GM12878 (cell line): Measurements from ENCODE around the gene ARHGAP15. TPM values are rescaled to one million over a fixed set of nuclear protein-coding genes. Genes with fewer than 3 reads are reported as not detected.

Source experiments
- ATAC-seq: fragments of 200-7000 bp; cut with Tn5 transposase; 3 replicates; pipeline ENCODE4 v1.9.1; 2020; ENCODE audit warnings: mild to moderate bottlenecking, moderate library complexity
- BruUV-seq: library from RNA; stranded (reverse); fragments of 400-500 nt; replicated peaks from 2 replicates; lab custom pipeline; 2021; lab: Mats Ljungman, UMichigan
- CTCF ChIA-PET: fragments of 300-600 bp; sonication (Branson Sonifier 250); formaldehyde crosslinking; extraction: SDS; loops from one replicate; lab custom pipeline; 2021; ENCODE audit warnings: inconsistent platforms; lab: Yijun Ruan, JAX
- POLR2A ChIA-PET: fragments of 350-600 bp; formaldehyde crosslinking; extraction: SDS; loops from one replicate; lab custom pipeline; 2021; ENCODE audit warnings: inconsistent platforms; lab: Charles Lee
- RAD21 ChIA-PET: fragments of 300-600 bp; sonication (Branson Sonifier 250); formaldehyde crosslinking; loops from one replicate; lab custom pipeline; 2023; ENCODE audit warnings: antibody characterized with exemption; ENCODE audit not compliant: unreplicated experiment; lab: Charles Lee
- SMC1A ChIA-PET: fragments of 300-600 bp; sonication (Branson Sonifier 250); formaldehyde crosslinking; loops from one replicate; lab custom pipeline; 2023; ENCODE audit not compliant: unreplicated experiment, uncharacterized antibody; lab: Charles Lee
- DNase-seq: peaks from one replicate; pipeline ENCODE4 v3.0.0-alpha.2; 2011; ENCODE audit warnings: low read depth, low spot score
- FAIRE-seq: peaks from 3 replicates; lab custom pipeline; 2011; peaks lifted over from hg19 to GRCh38; lab: Jason Lieb, UNC
- H2AFZ ChIP-seq: 2 replicates; pipeline ENCODE4 v1.6.0; 2011; ENCODE audit warnings: low read depth, low read length, control low read depth; ENCODE audit not compliant: control insufficient read depth
- H3K27ac ChIP-seq: 2 replicates; pipeline ENCODE4 v1.5.1; 2011; ENCODE audit warnings: control low read depth; ENCODE audit not compliant: control insufficient read depth, insufficient read depth
- H3K27me3 ChIP-seq, 2 experiments: replicated peaks in 1 of 2; 2 replicates each; pipeline versions ENCODE4 v1.6.0 to v1.6.1; 2011; ENCODE audit warnings: low read length in 1 of 2; ENCODE audit not compliant: control insufficient read depth in 2 of 2, insufficient read depth in 2 of 2
- H3K36me3 ChIP-seq, 2 experiments: 2 replicates each; pipeline ENCODE4 v1.5.1; 2011; ENCODE audit warnings: low read length in 1 of 2; ENCODE audit not compliant: control insufficient read depth in 2 of 2, insufficient read depth in 2 of 2
- H3K4me1 ChIP-seq: 2 replicates; pipeline ENCODE4 v1.6.1; 2011; ENCODE audit warnings: mild to moderate bottlenecking, low read length, moderate library complexity, mixed read lengths; ENCODE audit not compliant: control insufficient read depth, insufficient read depth
- H3K4me2 ChIP-seq: 2 replicates; pipeline ENCODE4 v1.6.0; 2011; ENCODE audit warnings: control low read depth; ENCODE audit not compliant: control insufficient read depth, insufficient read depth
- H3K4me3 ChIP-seq: fragments of 200-600 bp; sonication (generic); 2 replicates; pipeline ENCODE4 v1.5.1; 2016
- H3K79me2 ChIP-seq: 2 replicates; pipeline ENCODE4 v1.6.0; 2011; ENCODE audit warnings: low read length; ENCODE audit not compliant: control insufficient read depth, insufficient read depth
- H3K9ac ChIP-seq: 2 replicates; pipeline ENCODE4 v1.8.0; 2011; ENCODE audit warnings: low read length, control low read depth, mixed read lengths; ENCODE audit not compliant: control insufficient read depth, insufficient read depth
- H3K9me3 ChIP-seq: replicated peaks from 3 replicates; pipeline ENCODE4 v1.5.1; 2011; ENCODE audit warnings: mild to moderate bottlenecking, low read length; ENCODE audit not compliant: control insufficient read depth, insufficient read depth
- H4K20me1 ChIP-seq: 2 replicates; pipeline ENCODE4 v1.6.0; 2011; ENCODE audit not compliant: control insufficient read depth, insufficient read depth
- CBFB ChIP-seq: IDR thresholded peaks from 2 replicates; pipeline ENCODE4 v1.6.1; 2016; ENCODE audit warnings: antibody characterized with exemption, low read depth
- FOXK2 ChIP-seq: fragments of 450-650 bp; IDR thresholded peaks from 2 replicates; pipeline ENCODE4 v1.6.1; 2017; ENCODE audit warnings: mild to moderate bottlenecking, moderate library complexity
- HDAC2 ChIP-seq: fragments of 200-600 bp; sonication (generic); IDR thresholded peaks from 2 replicates; pipeline ENCODE4 v1.6.1; 2017
- MAX ChIP-seq: IDR thresholded peaks from 2 replicates; pipeline ENCODE4 v1.6.1; 2012; ENCODE audit warnings: low read depth, low read length, improper control_type of control experiment
- MEF2B ChIP-seq: fragments of 450-650 bp; IDR thresholded peaks from 2 replicates; pipeline ENCODE4 v1.6.1; 2018; ENCODE audit warnings: mild to moderate bottlenecking, moderate library complexity; ENCODE audit not compliant: partially characterized antibody, poor library complexity, severe bottlenecking
- NR2C2 ChIP-seq: IDR thresholded peaks from 2 replicates; pipeline ENCODE4 v1.6.1; 2011; ENCODE audit warnings: borderline replicate concordance, low read depth; ENCODE audit not compliant: control insufficient read depth, insufficient read length
- POU2F2 ChIP-seq: IDR thresholded peaks from 3 replicates; pipeline ENCODE4 v1.6.1; 2011; ENCODE audit warnings: low read depth, mild to moderate bottlenecking, low read length, borderline replicate concordance
- RAD51 ChIP-seq: fragments of 450-650 bp; IDR thresholded peaks from 2 replicates; pipeline ENCODE4 v1.6.1; 2016; ENCODE audit warnings: moderate library complexity, mild to moderate bottlenecking, inconsistent platforms
- ZBTB33 ChIP-seq: fragments of 450-650 bp; IDR thresholded peaks from 2 replicates; pipeline ENCODE4 v1.6.1; 2017; ENCODE audit warnings: mild to moderate bottlenecking
- WGBS: methylation state at CpG from one replicate; pipeline ENCODE4 v1.1.6; 2016; ENCODE audit warnings: low lambda C conversion rate; ENCODE audit not compliant: insufficient replicate concordance, insufficient coverage; ENCODE audit errors: missing lambda C conversion rate; 5-methylcytosine and 5-hydroxymethylcytosine counted together
- in situ Hi-C: fragments of 300-500 bp; cut with MboI; formaldehyde crosslinking; loops from 9 replicates; pipeline ENCODE4 v1.14.3; 2018; ENCODE audit warnings: mixed read lengths
- intact Hi-C: fragments of 100-400 bp; cut with micrococcal nuclease; formaldehyde crosslinking; loops from one replicate; pipeline ENCODE4 v1.14.2; 2022; ENCODE audit not compliant: unreplicated experiment
- polyA plus RNA-seq, 11 experiments: library from polyadenylated mRNA; depleted of rRNA in 4 of 11; unstranded in 6 of 11; stranded (reverse) in 5 of 11; fragments of >200 nt; fragmentation: Nextera tagmentation in 4 of 11; fragmentation: Illumina TruSeq in 1 of 11; extraction: Ambion mirVana in 4 of 11; extraction: Trizol in 1 of 11; gene quantifications; 1 replicate in 1 of 11; 2 replicates in 10 of 11; pipeline versions ENCODE4 v1.2.1 to v1.2.3, GENCODE V29; 2011 to 2016; ENCODE audit warnings: inconsistent platforms in 2 of 11, missing spikeins in 2 of 11, low read depth in 1 of 11
- total RNA-seq, 4 experiments: library from RNA; depleted of rRNA in 3 of 4; stranded (reverse); fragments of >200 nt in 3 of 4; fragmentation: Illumina TruSeq in 1 of 4; extraction: Trizol in 1 of 4; gene quantifications; 2 replicates each; pipeline versions ENCODE4 v1.2.1 to v1.2.3, GENCODE V29; 2013 to 2021

ARHGAP15 gene
- total and polyA plus RNA-seq, 10 of the 15 experiments (the other 5 are each of a cell fraction or from before 2014, with no cell fraction given) = 38.0 to 92.6 (median 66.7) TPM

GRCh38 chr2:143425896-143426295 is 296.7 kb downstream of the ARHGAP15 start:
- TF ChIP-seq HDAC2 (no peak), MEF2B (no peak), ZBTB33 (no peak), POU2F2 (no peak), FOXK2 (no peak)
- ATAC-seq (no peak), DNase-seq (no peak), FAIRE-seq (no peak)
- SMC1A ChIA-PET = no interaction called here
- BruUV-seq = no TSS peak
- no peaks in the 10 kb centered on the region; a peak in 1 of 4 replicates for H3K36me3 ChIP-seq
- no peaks in the 10 kb centered on the region for H4K20me1 ChIP-seq
- no peak overlapping the region for H3K4me2 ChIP-seq
- no peaks in the 10 kb centered on the region for H3K9me3 ChIP-seq
- H3K4me1 ChIP-seq = no peaks in the 10 kb centered on the region
- H3K9ac ChIP-seq = no peak overlapping the region
- H3K27me3 ChIP-seq = no peaks in the 10 kb centered on the region
- POLR2A ChIA-PET = no interaction called here
- H2AFZ ChIP-seq = no peak overlapping the region
- intact Hi-C loops = no loop called here
- 100% methylated on average over 1 of the region's 1 CpG for WGBS
- RAD21 ChIA-PET = no interaction called here
- in situ Hi-C loops = no loop called here
- CTCF ChIA-PET = no interaction called here
- no peak overlapping the region for H3K4me3 ChIP-seq
- H3K79me2 ChIP-seq = no peaks in the 10 kb centered on the region
- H3K27ac ChIP-seq = no peak overlapping the region

DNA sequence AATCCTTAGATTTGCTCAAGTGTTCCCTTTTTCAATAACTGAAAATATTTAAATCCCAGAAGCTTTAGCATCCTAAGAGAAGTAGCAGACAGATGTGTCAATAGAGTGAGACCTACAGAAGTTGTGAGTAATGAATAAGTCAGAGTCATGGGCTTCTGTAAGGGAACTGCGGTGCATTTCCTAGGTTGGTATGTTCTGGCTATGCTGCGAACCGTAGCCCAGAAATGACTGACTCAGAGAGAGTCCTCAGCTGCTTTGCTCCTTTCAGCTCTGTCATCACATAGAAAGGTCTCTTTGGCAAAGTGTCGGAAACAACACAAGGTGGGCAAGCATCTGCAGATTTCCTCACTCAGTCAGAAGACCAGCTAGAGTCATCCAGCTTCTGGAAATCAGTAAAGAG is 297.1 kb downstream of the ARHGAP15 start:
- no peaks in the 10 kb centered on the region for H3K9me3 ChIP-seq
- no peaks in the 10 kb centered on the region; a peak in 1 of 4 replicates for H3K36me3 ChIP-seq
- ChIA-PET CTCF (interaction anchor here (1.0 kb wide), 1 partner anchor 22 kb away, joined by 4 read pairs; no protein-coding TSS in a partner anchor), POLR2A (no interaction called here), SMC1A (no interaction called here), RAD21 (no interaction called here)
- TF ChIP-seq MAX (no peak), NR2C2 (no peak), RAD51 (no peak), CBFB (no peak)
- intact Hi-C loops = no loop called here
- no peak overlapping the region for H3K27ac ChIP-seq
- in situ Hi-C loops = no loop called here
- 100% methylated on average over 4 of the region's 4 CpGs for WGBS
- BruUV-seq = no TSS peak
- H3K4me3 ChIP-seq = no peak overlapping the region
- no peaks in the 10 kb centered on the region for H4K20me1 ChIP-seq
- H3K9ac ChIP-seq = no peak overlapping the region
- no peak for DNase-seq
- no peaks in the 10 kb centered on the region for H3K4me1 ChIP-seq
- no peak overlapping the region for H3K4me2 ChIP-seq
- H2AFZ ChIP-seq = no peak overlapping the region
- H3K27me3 ChIP-seq = no peaks in the 10 kb centered on the region
- no peak for ATAC-seq
- FAIRE-seq = no peak
- no peaks in the 10 kb centered on the region for H3K79me2 ChIP-seq
